Measurements from ENCODE around the gene PBX1.

PBX1 gene

DNA sequence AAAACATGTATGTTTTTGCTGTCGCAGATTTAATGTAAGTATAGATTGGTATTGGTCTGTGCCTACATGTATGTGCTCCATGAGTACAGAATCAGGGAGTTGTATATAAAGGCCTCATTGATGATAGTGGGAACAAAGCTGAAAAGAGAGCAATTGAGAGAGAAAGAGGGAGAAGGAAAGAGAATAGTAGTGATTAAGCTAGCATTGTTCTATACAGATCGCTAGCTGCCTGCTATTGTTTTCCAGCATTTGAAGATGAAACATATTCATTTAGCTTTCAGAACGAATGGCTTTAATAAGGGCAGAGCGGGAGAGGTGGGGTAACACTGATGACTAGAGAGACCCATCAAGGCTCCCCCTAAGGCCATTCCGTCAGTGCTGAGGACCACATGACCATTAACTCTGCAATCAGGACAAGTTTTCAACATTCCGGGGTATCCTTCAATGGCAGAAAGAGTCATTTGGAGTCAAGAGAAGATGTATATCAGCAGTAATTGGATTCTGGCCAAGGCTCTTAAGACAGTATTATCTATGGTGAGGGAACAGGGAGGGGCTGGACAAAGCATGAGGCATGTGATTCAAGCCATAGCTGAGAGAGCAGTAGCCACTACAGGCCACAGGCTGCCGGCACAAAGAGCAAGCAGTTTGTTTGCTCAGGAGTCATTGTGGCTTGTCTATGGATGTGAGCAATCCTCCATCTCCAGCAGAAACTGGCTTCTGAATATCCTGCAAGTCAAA lies 176.5 kb downstream of the PBX1 start:
- no peak for DNase-seq

DNA sequence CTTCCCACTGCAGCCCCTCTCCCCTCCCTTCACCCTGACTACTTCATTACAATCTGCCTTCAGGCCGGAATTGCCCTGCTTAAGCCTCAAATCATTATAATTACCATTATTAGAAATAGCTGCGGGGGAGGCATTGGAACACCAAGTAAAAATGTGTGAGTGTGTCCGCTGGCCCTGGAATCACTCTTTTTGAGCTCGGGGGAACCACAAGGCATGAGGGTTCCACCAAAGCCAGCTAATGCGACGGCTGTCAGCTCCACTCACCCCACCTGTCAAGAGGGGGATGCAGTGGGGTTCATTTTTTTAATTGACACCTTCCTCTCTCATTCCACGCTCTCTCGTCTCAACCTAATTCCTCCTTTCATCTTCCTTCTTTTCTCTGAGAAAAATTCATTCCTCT lies 177.2 kb downstream of the PBX1 start:
- no peak for DNase-seq

- DNase-seq, result no peak
Observed at GRCh38 chr1:164739189-164739588, 180.2 kb downstream of the PBX1 start.

DNA sequence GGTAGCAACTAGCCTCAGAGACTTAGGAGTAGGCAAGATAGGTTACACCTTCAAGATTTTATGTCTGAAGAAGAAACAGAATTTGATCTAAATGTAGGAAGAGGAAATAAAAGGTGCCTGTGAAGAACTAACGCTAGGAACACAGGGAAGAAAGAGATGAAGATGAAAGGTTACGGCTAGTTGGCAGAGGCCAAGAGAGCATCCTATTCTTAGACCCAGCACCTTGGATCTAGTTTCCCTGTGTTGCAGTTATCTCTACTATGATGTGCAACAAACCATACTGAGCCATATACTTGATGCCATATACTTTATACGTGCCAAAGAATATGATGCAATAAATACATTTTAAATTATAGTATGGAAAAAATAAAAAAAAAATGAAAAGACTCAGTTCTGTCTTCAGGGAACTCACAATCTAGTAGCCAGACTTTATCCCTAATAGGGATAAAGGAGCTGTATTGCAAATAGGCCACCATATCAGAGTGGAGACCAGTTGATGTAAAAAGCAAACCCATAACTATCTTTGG lies 181.1 kb downstream of the PBX1 start:
- DNase-seq, result no peak

DNA sequence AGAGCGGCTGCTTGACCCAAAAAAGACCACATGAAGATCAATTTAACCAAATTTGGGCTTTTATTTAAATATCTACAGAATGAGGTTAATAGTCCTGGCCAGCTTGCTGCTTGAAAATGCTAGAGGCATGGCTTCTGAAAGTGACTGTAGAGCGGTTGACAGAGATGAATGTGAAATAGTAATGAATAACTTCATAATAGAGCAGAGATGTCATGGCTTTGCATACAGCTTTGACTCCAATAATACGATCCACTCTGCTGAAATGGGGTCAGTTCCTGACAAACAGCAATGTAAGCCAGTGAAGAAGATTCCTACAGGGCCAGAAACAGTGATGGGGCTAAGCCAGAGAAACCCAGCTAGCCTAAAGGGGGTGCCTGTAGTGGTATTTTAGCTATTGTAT lies 183.8 kb downstream of the PBX1 start:
- no peak for DNase-seq

DNA sequence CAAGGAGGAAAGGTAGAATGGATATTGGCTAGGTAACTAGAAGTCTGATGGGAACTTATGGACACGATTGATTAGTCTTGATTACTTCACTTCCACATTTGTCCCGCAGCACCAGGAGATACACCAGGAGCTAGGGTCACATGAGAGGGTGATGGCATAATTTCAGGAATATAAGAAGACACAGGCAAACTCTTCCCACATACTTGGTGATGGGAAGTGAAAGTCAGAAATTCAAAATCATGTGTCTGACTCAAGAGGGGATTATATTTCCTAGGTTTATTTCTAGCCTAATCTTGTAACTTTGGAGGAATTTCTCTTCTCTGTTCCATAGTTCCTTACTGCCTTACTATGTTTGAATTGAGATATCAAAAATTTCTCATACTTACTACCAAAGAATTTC lies 185.0 kb downstream of the PBX1 start:
- DNase-seq, result no peak

DNA sequence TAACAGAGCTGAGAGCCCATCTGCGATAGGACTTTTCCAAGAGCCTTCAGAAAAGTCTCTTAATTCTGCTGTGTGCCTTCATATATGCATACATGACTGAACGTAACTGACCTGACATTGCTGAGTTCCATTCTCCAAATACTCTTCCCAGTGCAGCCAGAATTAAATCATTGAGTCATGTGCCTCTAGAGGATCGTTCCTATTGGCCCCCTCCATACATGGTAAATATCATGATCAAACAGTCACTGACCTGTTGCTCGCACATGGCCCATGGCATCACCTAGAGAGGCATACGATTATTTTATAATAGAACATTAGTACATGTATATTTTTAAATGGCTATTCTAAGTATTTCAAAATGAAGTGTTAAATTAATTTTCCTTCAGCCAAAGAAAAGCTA lies 186.8 kb downstream of the PBX1 start:
- DNase-seq, result no peak

DNA sequence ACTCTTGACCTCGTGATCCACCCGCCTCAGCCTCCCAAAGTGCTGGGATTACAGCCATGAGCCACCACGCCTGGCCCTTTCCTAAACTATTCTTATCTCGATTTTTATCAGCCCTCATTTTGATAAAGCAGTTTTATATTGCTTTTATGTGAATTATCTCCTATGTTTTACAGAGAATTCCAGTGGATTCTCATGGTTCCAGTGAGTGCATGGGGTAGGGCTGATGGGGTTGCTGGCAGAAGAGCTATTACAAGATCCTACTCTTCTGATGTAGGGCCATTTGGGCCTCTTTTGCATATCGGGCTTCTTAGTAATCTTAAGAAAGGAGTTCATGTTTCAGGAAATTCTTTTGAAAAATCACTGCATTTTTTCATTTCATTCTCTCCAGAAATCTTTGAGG lies 187.6 kb downstream of the PBX1 start:
- no peak for DNase-seq

DNA sequence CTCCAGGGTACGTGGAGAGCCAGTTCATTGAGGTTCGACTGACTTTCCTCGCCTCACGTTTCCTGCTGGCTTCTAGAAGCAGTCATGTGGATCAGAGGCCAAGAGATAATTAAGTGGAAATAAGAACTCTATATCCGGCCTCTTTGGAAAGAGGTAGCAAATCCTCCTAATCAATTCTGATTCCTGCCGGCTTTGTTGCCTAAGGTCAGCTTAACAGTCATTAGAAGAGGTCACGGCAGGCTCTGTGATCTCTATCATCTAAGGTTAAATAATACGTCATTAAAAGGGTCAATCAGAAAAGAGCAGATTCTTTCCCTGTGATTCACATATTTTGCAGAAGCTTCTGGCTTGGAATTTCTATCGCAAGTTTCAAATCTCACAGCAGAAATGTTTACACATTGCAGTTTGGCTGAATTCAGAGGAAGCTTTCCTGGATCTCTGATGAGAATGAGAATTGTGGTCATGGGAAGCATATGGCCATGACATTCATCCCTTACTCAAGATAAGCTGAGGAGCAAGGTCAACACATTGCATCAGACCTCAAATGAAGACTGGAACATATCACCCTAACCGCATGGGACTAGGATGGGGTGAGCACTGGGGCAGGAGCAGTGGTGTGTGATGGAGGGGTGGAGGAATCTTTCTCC lies 189.4 kb downstream of the PBX1 start:
- DNase-seq, result no peak

DNA sequence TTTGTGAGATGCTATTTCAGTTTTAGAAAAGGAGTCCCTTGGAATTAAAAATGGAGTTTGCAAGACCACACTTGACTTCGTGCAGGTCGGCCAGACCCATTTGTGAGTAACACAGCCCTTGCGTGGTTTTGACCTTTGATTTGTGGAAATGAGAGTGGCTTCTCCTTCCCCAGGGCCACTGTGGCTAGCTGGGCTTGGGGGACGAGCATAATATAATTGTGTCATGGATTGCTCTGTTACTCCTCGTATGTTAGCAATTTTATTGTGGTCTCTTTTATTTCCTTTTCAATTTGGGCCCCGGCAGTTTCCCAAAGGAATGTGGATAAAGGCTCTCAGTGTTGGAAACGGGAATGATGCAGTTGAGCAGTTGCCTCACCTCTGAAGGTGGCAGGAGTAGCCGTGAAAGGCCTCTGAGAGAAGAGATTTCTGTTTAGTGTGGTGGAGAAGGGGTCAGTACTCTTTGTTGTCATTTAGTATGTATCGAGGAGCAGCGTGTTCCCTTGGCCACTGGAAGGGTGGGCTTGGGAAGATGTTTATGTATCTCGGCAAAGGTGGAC lies 194.6 kb downstream of the PBX1 start:
- no peak for DNase-seq

GRCh38 chr1:164754088-164754600 lies 195.2 kb downstream of the PBX1 start:
- DNase-seq, result no peak

DNA sequence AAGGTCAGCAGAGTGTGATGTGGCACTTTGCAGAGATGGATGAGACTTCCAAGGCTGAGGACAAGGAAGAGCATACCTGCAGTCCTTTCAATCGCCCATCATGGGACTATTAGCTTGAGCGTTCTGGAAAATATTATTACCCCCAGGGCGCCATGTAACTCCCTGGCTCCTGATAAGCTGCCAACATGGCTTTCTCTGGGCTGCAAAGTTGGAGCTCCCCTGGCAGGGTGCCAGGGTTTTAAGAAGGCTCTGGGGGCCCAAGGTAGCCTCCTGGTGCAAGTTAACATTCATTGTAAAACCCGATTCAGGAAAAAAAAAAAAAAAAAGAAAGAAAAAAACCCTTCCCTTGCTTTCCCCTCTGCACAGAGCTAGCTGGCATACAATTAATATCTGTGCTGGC lies 196.7 kb downstream of the PBX1 start:
- no peak for DNase-seq

DNA sequence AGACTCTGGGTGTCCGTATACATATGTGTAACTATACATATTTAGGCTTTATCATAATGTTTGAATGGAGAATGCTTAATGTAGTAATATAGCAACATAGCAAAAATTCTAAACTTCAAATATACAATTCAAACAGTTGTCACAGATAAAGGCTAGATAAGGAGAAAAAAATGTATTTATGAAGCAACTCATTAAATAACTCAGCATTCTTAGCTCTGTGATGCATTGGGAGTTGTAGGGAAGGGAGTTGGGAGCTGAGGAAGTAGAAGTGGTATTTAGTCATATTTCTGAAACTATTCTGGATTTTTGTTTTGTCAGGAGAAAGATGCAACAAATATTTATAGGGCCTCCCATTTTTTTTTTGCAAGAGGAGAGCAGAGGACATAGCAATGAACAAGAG lies 197.8 kb downstream of the PBX1 start:
- no peak for DNase-seq

DNA sequence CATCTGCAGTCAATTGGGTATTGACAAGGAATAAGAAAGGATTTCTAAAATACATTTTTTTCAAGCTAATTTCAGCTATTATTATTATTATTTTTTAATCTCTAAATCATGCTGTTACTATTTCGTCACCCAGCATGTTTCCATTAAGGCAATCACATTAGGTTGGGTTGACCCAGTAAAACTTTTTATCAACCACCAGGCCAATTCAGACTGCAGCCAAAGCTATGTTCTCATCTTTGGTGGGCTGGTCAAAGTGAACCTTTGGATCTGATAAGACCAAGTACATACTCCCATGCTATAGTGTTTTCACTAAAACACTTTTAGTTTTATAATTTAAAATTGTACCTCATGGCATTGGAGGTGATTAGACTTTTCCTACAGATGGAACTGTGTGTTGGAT lies 198.6 kb downstream of the PBX1 start:
- DNase-seq, result no peak

GRCh38 chr1:164759144-164759920 lies 200.3 kb downstream of the PBX1 start:
- no peak for DNase-seq

DNA sequence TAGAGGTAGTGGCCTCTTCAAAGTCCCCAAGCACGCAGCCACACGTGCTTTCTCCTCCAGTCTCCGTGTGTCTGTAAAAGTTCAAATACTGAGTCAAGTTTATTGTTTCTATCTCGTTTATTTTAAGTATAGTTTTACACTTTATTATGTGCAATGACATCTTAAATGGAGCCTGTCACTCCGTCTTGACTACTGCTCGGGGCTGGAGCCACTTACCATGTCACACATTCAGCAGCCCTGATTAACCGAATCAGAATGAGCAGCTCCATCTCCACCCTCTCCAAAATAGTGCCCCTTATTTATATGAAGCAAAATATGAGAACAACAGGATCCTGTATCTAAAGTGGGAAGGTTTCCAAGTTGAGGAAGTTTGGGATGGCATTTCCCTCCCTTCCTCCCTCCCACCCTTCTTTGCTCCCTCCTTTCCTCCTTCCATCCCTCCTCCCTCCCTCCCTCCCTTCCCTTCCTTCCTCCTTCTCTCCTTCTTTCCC lies 201.0 kb downstream of the PBX1 start:
- DNase-seq, result no peak

DNA sequence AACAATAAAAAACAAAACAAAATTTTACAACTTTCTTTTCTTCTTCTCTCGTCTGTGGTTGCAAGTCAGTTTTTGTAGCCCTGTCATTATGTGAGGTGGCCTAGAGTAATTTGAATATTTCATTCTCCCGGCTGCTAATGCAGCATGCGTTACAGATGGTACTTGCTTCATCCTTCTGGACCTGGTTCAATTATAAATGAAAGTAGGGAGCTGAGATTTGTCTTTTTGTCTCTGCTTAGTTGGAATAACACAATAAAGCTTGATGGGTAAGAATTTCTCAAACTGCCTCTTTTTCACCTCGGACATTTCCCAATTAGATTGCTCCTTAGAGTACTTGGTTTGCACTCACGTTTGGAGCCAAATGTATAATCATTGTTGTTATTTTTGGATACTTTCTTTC lies 201.6 kb downstream of the PBX1 start:
- DNase-seq, result no peak

DNA sequence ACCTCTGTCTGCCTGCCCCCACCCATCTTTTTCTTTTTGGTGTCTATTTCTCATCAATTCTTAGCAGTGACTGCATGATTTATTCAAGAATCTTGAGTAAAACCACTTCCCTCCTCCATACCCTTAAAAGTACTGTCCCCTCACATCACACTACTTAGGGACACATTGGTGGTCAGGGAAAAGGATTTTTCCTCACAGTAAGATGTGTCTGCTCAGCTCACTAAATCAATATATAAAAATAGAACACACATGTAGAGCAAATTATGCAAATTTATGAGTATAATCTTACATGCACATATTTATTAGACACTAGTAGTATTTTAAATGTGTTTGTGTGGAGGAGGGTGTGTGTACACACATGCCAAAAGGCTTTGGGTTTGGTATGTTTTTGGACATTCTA lies 202.0 kb downstream of the PBX1 start:
- no peak for DNase-seq

DNA sequence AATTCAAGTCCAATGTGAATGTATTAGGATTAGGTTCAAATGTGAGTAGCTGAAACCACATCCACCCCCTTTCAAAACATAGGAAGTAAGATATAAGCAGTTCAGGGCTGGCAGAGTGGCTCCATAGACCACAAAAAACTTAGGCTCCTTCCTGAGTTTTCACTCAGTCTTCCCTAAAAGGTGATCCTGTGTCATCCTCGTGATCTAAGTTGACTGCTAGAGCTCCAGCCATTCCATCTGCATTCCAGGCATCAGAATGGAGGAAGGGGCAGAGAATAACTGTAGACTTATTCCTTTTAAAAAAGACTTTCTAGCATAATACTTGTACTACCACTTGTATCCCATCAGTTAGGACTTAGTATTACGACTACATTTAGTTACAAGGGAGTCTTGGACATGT lies 204.1 kb downstream of the PBX1 start:
- no peak for DNase-seq

DNA sequence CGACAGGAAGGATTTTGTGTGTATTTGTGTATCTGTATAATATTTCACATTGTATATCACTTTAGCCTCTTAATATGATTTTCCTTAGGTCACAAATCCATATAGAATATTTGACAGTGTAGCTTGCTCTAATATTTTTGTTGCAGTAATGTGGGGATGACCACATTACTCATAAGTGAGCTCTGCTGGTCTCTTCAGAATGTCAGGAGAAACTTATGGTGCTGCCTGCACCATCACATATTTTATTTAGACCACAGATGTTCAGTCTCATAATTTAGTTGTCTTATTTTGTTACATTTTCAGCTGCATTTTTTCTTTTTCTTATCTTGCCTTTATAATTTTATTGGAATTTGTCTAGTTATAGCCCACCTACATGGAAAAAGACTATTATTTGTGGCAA lies 205.3 kb downstream of the PBX1 start:
- no peak for DNase-seq

DNA sequence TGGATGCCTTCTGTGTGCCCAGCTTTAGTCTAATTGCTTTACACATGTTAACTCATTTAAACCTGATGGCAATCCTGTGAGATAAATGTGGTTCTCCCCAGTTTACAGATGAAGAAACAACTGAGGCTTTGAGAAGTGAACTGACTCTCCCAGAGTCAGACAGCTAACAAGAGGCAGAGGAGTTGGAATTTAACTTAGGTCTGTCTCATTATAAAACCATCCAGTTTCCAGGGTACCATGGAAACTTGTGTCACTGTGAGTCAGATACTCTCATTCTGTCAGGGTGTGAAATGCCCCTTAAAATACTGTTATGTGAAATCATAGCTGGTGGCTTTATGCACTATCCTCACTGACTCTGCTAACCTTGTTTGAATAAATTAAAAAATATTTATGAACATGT lies 206.6 kb downstream of the PBX1 start:
- no peak for DNase-seq

- DNase-seq, result no peak
Observed at GRCh38 chr1:164765992-164766720, 207.2 kb downstream of the PBX1 start.

Data from AML-193 (cell line).